H9 (cell line): ENCODE measurements around the gene TRIM17. TPM values are rescaled to one million over a fixed set of nuclear protein-coding genes. Genes with fewer than 3 reads are reported as not detected.

ENCODE experiments used
- DNase-seq: peaks from one replicate; pipeline ENCODE4 v3.0.0-alpha.2; 2017
- H2AFZ ChIP-seq: one replicate; pipeline ENCODE4 v1.6.1; 2013; ENCODE audit warnings: mild to moderate bottlenecking, low read length, control low read depth, moderate library complexity
- H2AK5ac ChIP-seq: 2 replicates; pipeline ENCODE4 v1.6.1; 2013; ENCODE audit warnings: low read length, control low read depth, mixed read lengths; ENCODE audit not compliant: insufficient read length
- H2BK120ac ChIP-seq: one replicate; pipeline ENCODE4 v1.6.1; 2013; ENCODE audit warnings: low read depth, mild to moderate bottlenecking, low read length, control low read depth, inconsistent platforms; ENCODE audit not compliant: poor library complexity, severe bottlenecking
- H2BK12ac ChIP-seq: 2 replicates; pipeline ENCODE4 v1.6.1; 2013; ENCODE audit warnings: low read length, control low read depth, mixed read lengths, low read depth; ENCODE audit not compliant: insufficient read length
- H2BK15ac ChIP-seq: 2 replicates; pipeline ENCODE4 v1.6.1; 2013; ENCODE audit warnings: low read depth, low read length, control low read depth
- H2BK20ac ChIP-seq: one replicate; pipeline ENCODE4 v1.6.1; 2013; ENCODE audit warnings: low read depth, mild to moderate bottlenecking, low read length, control low read depth, inconsistent platforms; ENCODE audit not compliant: poor library complexity, severe bottlenecking
- H2BK5ac ChIP-seq: 2 replicates; pipeline ENCODE4 v1.6.1; 2013; ENCODE audit warnings: low read length, control low read depth, mixed read lengths; ENCODE audit not compliant: insufficient read length
- H3K14ac ChIP-seq: 2 replicates; pipeline ENCODE4 v1.6.1; 2013; ENCODE audit warnings: low read length, control low read depth; ENCODE audit not compliant: insufficient read depth
- H3K18ac ChIP-seq: 2 replicates; pipeline ENCODE4 v1.6.1; 2013; ENCODE audit warnings: low read depth, mild to moderate bottlenecking, mixed read lengths, low read length, control low read depth; ENCODE audit not compliant: insufficient read length
- H3K23ac ChIP-seq: 2 replicates; pipeline ENCODE4 v1.6.1; 2013; ENCODE audit warnings: low read length, control low read depth, mixed read lengths, low read depth; ENCODE audit not compliant: insufficient read length
- H3K23me2 ChIP-seq: 2 replicates; pipeline ENCODE4 v1.6.1; 2013; ENCODE audit warnings: low read depth, mild to moderate bottlenecking, mixed read lengths, low read length, control low read depth; ENCODE audit not compliant: insufficient read length, poor library complexity, severe bottlenecking
- H3K27ac ChIP-seq: 2 replicates; pipeline ENCODE4 v1.5.1; 2013; ENCODE audit warnings: low read length, control low read depth, mixed read lengths, low read depth; ENCODE audit not compliant: insufficient read length
- H3K27me3 ChIP-seq: 2 replicates; pipeline ENCODE4 v1.6.1; 2013; ENCODE audit warnings: low read length, control low read depth, inconsistent platforms; ENCODE audit not compliant: insufficient read depth
- H3K4ac ChIP-seq: 2 replicates; pipeline ENCODE4 v1.6.1; 2013; ENCODE audit warnings: low read depth, mild to moderate bottlenecking, control low read depth, inconsistent platforms, low read length, moderate library complexity
- H3K4me1 ChIP-seq: 2 replicates; pipeline ENCODE4 v1.6.1; 2013; ENCODE audit warnings: low read length, control low read depth, inconsistent platforms; ENCODE audit not compliant: insufficient read depth
- H3K4me2 ChIP-seq: 2 replicates; pipeline ENCODE4 v1.6.1; 2013; ENCODE audit warnings: low read length, control low read depth, mixed read lengths; ENCODE audit not compliant: insufficient read length, insufficient read depth
- H3K56ac ChIP-seq: 2 replicates; pipeline ENCODE4 v1.6.1; 2013; ENCODE audit warnings: low read depth, mild to moderate bottlenecking, mixed read lengths, low read length, control low read depth; ENCODE audit not compliant: insufficient read length
- H3K79me1 ChIP-seq: 2 replicates; pipeline ENCODE4 v1.6.1; 2013; ENCODE audit warnings: low read depth, mild to moderate bottlenecking, moderate library complexity, low read length, control low read depth, inconsistent platforms; ENCODE audit not compliant: insufficient read depth, poor library complexity, severe bottlenecking
- H3K79me2 ChIP-seq: 2 replicates; pipeline ENCODE4 v1.6.1; 2013; ENCODE audit warnings: low read length, control low read depth, inconsistent platforms; ENCODE audit not compliant: insufficient read depth
- H3K9ac ChIP-seq: 2 replicates; pipeline ENCODE4 v1.6.1; 2013; ENCODE audit warnings: low read length, control low read depth, mixed read lengths; ENCODE audit not compliant: insufficient read length; ENCODE audit errors: extremely low read depth
- H3K9me3 ChIP-seq: one replicate; pipeline ENCODE4 v1.6.1; 2013; ENCODE audit warnings: low read depth, low read length, inconsistent platforms; ENCODE audit not compliant: control insufficient read depth
- H3T11ph ChIP-seq: one replicate; pipeline ENCODE4 v1.6.1; 2013; ENCODE audit warnings: mild to moderate bottlenecking, low read length, control low read depth, inconsistent platforms
- H4K20me1 ChIP-seq: one replicate; pipeline ENCODE4 v1.6.1; 2013; ENCODE audit not compliant: control insufficient read depth, insufficient read length, insufficient read depth
- H4K5ac ChIP-seq: 2 replicates; pipeline ENCODE4 v1.6.1; 2013; ENCODE audit warnings: low read depth, mild to moderate bottlenecking, mixed read lengths, low read length, control low read depth; ENCODE audit not compliant: insufficient read length
- H4K8ac ChIP-seq: replicated peaks from 2 replicates; pipeline ENCODE4 v1.6.1; 2013; ENCODE audit warnings: low read length, control low read depth, mixed read lengths, low read depth; ENCODE audit not compliant: insufficient read length
- H4K91ac ChIP-seq: 2 replicates; pipeline ENCODE4 v1.6.1; 2013; ENCODE audit warnings: low read depth, mild to moderate bottlenecking, moderate library complexity, mixed read lengths, low read length, control low read depth; ENCODE audit not compliant: insufficient read length
- H3K27ac Mint-ChIP-seq, 3 experiments: 2 replicates in 2 of 3; 3 replicates in 1 of 3; pipeline ENCODE4 v1.8.0; 2020 to 2021; ENCODE audit warnings: mixed read lengths in 3 of 3, mild to moderate bottlenecking in 1 of 3, moderate library complexity in 1 of 3
- H3K27me3 Mint-ChIP-seq: 2 replicates; pipeline ENCODE4 v1.8.0; 2021; ENCODE audit warnings: low read depth, mild to moderate bottlenecking, moderate library complexity, mixed read lengths
- H3K36me3 Mint-ChIP-seq, 3 experiments: 2 replicates in 2 of 3; 3 replicates in 1 of 3; pipeline ENCODE4 v1.8.0; 2020 to 2021; ENCODE audit warnings: low read depth in 3 of 3, mixed read lengths in 3 of 3; ENCODE audit not compliant: insufficient read depth in 1 of 3
- H3K4me1 Mint-ChIP-seq, 2 experiments: 2 replicates each; pipeline ENCODE4 v1.8.0; 2020; ENCODE audit warnings: mixed read lengths in 2 of 2
- H3K4me3 Mint-ChIP-seq, 2 experiments: 2 replicates in 1 of 2; 3 replicates in 1 of 2; pipeline ENCODE4 v1.8.0; 2020 to 2021; ENCODE audit warnings: mild to moderate bottlenecking in 2 of 2, mixed read lengths in 2 of 2, moderate library complexity in 1 of 2
- H3K9me3 Mint-ChIP-seq, 2 experiments: 2 replicates in 1 of 2; 3 replicates in 1 of 2; pipeline ENCODE4 v1.8.0; 2020; ENCODE audit warnings: mild to moderate bottlenecking in 2 of 2, mixed read lengths in 2 of 2, moderate library complexity in 1 of 2
- WGBS: extraction: QIAGEN DNeasy Blood & Tissue Kit; methylation state at CpG from one replicate; pipeline ENCODE4 v1.1.7; 2013; ENCODE audit warnings: missing lambda C conversion rate, low lambda C conversion rate, mixed read lengths; ENCODE audit not compliant: insufficient read length; ENCODE audit errors: extremely low coverage; 5-methylcytosine and 5-hydroxymethylcytosine counted together
- total RNA-seq: library from RNA; stranded (reverse); gene quantifications from 2 replicates; pipeline ENCODE4 v1.2.1, GENCODE V29; 2021
- TF ChIP-seq, protein P1 (sequence below): fragments of 200-600 bp; sonication (generic); conservative IDR thresholded peaks from 3 replicates; pipeline ENCODE4 v1.8.0; 2021; ENCODE audit warnings: antibody characterized with exemption, mild to moderate bottlenecking

Gene TRIM17
- total RNA-seq, 1 experiment from 2014 or later = 2.8 TPM

DNA sequence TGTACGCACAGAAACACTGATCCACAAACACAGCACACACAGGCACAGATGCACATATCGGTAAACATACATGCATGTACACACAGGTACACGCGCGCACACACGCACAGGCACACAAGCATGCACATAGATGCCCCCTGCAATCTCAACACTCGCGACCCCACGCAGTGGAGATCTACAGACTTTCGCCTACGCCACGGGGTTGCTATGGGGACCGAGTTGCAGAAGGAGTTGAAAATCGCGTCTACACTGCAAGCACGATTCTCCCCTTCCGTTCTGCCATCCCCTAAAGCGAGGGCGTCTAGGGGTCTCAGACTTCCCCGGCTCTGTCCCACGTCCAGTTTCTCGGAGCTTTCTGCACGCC is 826 bp downstream of the TRIM17 start:
- Mint-ChIP-seq H3K4me1 (peaks cover 16 to 17% of the 10 kb centered on the region in 2 experiments), H3K9me3 (0 out of 5 replicates have a peak, but pooled peaks cover 0 to under 1% of the 10 kb centered on the region in 2 experiments), H3K36me3 (peaks cover 0 to 8% (median 3%) of the 10 kb centered on the region in 3 experiments; a peak in 6 of 7 replicates), H3K27me3 (peaks cover 74% of the 10 kb centered on the region), H3K27ac (no peak overlapping the region), H3K4me3 (peak overlapping the region; percentile 70 to 77)
- Histone ChIP-seq H2BK20ac (no peak overlapping the region), H3K56ac (no peak overlapping the region), H3K27me3 (peaks cover 23% of the 10 kb centered on the region; the same call in 1 of the 2 replicates), H2BK120ac (no peak overlapping the region), H3K9ac (no peak overlapping the region), H3K4me2 (peak overlapping the region; percentile 21), H3K14ac (no peak overlapping the region; the same call in 1 of the 2 replicates), H2BK5ac (no peak overlapping the region), H3T11ph (no peak overlapping the region), H2BK15ac (no peak overlapping the region), H4K8ac (no peak overlapping the region), H3K23ac (no peak overlapping the region), H3K79me1 (no peaks in the 10 kb centered on the region), H3K4ac (no peak overlapping the region), H4K20me1 (peaks cover 2% of the 10 kb centered on the region), H3K27ac (no peak overlapping the region), H3K23me2 (no peaks in the 10 kb centered on the region), H4K5ac (no peak overlapping the region), H3K4me1 (no peaks in the 10 kb centered on the region), H3K79me2 (no peaks in the 10 kb centered on the region), H2AFZ (no peak overlapping the region), H4K91ac (no peak overlapping the region), H2BK12ac (no peak overlapping the region), H3K9me3 (no peaks in the 10 kb centered on the region), H2AK5ac (no peak overlapping the region), H3K18ac (no peak overlapping the region)
- no peak for DNase-seq
- TF ChIP-seq, protein P1, sequence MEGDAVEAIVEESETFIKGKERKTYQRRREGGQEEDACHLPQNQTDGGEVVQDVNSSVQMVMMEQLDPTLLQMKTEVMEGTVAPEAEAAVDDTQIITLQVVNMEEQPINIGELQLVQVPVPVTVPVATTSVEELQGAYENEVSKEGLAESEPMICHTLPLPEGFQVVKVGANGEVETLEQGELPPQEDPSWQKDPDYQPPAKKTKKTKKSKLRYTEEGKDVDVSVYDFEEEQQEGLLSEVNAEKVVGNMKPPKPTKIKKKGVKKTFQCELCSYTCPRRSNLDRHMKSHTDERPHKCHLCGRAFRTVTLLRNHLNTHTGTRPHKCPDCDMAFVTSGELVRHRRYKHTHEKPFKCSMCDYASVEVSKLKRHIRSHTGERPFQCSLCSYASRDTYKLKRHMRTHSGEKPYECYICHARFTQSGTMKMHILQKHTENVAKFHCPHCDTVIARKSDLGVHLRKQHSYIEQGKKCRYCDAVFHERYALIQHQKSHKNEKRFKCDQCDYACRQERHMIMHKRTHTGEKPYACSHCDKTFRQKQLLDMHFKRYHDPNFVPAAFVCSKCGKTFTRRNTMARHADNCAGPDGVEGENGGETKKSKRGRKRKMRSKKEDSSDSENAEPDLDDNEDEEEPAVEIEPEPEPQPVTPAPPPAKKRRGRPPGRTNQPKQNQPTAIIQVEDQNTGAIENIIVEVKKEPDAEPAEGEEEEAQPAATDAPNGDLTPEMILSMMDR = no peak
- no CpG with 5 or more reads among the region's 23 CpGs for WGBS
